Activated T-helper 9 cell treated with anti-CD3 and anti-CD28 coated beads, Interleukin-2, amount 50 U/mL, for 16 hours (primary cell): Measurements from ENCODE around the gene PPP1R16B.

Experiments used
- DNase-seq: peaks from one replicate; pipeline ENCODE4 v3.0.0-alpha.2; 2020; ENCODE audit warnings: low read depth

PPP1R16B gene

GRCh38 chr20:38896009-38896594 is 90.6 kb downstream of the PPP1R16B start:
- DNase-seq, result no peak

GRCh38 chr20:38897267-38897666 is 91.8 kb downstream of the PPP1R16B start:
- DNase-seq, result no peak

GRCh38 chr20:38900606-38901005 is 95.1 kb downstream of the PPP1R16B start:
- DNase-seq, result no peak

DNA sequence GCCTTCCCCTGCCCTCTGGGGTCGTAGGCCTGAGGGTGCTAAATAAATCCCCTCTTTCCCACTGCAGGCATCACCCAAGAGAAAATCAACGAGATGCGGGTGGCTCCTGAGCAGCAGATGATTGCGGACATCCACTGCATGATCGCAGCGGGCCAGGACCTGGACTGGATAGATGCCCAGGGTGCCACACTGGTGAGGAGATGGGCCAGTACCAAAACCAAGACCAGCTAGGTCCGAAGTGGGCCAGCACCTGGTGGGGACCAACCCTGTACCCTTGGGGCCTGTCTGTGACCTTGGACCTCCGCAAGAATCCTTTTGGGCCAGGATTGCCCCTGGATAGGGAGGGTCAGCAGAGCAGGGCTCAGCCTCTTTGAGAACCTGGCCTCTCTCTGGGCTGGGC is 97.1 kb downstream of the PPP1R16B start:
- no peak for DNase-seq

- no peak for DNase-seq
These were observed 97.8 kb downstream of the PPP1R16B start for GRCh38 chr20:38903335-38903734.

DNA sequence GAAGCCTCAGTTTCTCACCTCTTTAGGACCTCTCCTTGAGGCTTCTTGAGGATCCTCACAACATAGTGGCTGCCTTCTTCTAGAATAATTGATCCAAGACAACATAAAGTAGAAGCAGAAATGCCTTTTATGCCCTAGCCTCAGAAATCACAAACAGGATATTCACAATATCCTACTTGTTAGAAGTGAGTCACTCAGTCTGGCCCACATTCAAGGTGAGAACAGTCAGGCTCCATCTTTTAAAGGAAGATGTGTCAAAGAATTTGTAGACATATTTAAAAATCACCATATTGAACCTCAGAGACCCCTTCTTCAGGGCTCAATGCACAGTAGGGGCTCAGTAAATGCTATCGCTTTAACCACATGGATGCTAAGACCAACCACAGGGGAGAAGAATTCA is 99.9 kb downstream of the PPP1R16B start:
- no peak for DNase-seq

GRCh38 chr20:38907918-38908677 is 102.6 kb downstream of the PPP1R16B start:
- DNase-seq, result no peak

- DNase-seq, result no peak
These were observed 109.9 kb downstream of the PPP1R16B start for GRCh38 chr20:38915355-38915754.

DNA sequence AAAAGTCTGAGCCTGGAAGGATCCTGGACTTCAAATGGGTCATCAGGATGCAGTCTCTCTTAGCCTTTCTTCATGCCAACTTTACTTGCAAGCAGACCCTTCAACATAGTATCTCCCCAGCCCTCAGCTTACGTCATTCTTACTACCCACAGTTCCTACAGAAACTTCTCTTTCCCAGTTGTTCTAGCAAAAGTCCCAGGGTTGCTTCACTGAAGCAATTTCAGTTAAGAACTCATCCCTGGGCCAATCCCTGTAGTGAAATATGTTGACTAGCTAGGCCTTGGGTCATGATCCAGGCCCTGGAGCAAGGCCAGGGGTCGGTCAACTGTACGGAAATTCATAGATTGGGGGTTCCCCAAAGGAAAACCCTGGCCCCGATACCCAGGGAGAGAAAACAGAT is 112.2 kb downstream of the PPP1R16B start:
- no peak for DNase-seq

- DNase-seq, result no peak
These were observed 112.7 kb downstream of the PPP1R16B start for GRCh38 chr20:38918172-38918571.

DNA sequence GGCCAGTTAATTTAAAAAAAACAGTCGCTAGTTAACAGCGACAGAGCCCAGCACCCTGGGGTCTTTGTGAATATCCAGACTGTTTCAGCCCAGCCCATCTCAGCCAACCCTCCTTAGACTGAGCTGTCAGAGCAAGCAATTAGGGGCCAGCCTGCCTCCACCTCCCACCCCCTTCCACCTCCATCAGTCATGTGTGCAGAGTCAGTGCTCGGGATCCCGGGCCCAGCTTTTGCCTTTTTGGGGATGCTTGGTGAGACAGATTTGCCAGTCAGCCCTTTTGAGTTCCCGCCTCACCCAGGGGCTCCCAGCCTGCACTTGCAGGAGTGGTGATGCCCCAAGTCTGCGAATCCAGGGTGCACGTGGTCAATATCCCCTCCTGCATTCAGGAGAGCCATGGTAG is 114.2 kb downstream of the PPP1R16B start:
- DNase-seq, result no peak

DNA sequence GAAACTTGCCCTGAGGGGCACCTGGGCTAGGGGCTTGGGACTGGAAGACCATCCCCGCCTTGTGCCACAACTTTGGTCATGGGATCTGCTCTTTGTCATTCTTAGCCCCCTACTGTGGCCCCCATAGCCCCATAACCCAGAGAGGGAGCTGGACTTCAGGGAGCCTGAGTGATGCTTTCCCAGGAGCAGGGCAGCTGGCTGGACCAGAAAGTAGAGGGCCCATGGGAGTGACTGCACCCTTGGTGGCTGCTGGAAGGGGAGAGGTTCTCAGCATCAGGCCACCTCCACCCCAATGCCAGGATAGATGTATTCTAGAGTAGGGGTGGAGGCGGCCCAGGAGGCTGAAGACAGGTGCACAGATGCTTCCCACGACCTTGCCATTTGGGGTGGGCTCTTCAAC is 114.9 kb downstream of the PPP1R16B start:
- no peak for DNase-seq

- no peak for DNase-seq
These were observed 115.4 kb downstream of the PPP1R16B start for GRCh38 chr20:38920851-38921250.

DNA sequence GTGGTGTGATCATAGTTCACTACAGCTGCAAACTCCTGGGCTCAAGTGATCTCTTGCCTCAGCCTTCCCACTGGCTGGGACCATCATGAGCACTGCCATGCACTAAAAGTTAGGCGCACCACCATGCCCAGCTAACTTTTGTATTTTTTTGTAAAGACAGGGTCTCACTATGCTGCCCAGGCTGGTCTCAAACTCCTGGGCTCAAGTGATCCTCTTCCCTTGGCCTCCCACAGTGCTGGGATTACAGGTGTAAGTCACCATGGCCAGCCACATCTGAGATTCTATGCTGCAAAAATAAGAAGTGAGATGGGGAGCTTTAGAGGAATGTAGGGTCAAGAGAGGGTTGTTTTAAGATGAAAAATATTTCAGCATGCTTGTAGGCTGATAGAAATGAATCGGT is 119.2 kb downstream of the PPP1R16B start:
- DNase-seq, result no peak

DNA sequence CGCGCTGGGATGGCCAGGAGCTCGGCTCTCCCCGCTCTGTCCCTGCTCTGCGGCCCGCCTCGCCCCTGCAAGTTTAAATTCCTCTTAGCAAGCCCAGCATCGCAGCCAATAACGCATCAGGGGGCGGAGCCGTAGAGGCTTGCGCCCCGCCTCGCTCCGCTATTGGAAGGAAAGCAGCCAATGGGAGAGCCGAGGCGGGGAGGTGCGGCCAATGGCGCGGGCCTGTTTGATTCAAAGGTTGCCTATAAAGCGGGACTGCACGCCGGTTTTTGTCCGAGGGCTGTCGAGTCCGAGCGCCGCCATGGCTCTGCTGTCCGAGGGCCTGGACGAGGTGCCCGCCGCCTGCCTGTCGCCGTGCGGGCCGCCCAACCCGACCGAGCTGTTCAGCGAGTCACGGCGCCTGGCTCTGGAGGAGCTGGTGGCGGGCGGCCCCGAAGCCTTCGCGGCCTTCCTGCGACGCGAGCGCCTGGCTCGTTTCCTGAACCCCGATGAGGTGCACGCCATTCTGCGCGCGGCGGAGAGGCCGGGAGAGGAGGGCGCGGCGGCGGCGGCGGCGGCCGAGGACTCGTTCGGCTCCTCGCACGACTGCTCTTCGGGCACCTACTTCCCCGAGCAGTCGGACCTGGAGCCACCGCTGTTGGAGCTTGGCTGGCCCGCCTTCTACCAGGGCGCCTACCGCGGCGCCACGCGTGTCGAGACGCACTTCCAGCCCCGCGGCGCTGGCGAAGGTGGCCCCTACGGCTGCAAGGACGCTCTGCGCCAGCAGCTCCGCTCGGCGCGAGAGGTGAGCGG is 120.8 kb downstream of the PPP1R16B start, which contains the start of gene FAM83D:
Gene FAM83D, plus strand, starts transcription at position 276 of the 792 bp plus-strand sequence. Its CDS starts 26 bp downstream, at position 302.
- peak; percentile 90 for DNase-seq

DNA sequence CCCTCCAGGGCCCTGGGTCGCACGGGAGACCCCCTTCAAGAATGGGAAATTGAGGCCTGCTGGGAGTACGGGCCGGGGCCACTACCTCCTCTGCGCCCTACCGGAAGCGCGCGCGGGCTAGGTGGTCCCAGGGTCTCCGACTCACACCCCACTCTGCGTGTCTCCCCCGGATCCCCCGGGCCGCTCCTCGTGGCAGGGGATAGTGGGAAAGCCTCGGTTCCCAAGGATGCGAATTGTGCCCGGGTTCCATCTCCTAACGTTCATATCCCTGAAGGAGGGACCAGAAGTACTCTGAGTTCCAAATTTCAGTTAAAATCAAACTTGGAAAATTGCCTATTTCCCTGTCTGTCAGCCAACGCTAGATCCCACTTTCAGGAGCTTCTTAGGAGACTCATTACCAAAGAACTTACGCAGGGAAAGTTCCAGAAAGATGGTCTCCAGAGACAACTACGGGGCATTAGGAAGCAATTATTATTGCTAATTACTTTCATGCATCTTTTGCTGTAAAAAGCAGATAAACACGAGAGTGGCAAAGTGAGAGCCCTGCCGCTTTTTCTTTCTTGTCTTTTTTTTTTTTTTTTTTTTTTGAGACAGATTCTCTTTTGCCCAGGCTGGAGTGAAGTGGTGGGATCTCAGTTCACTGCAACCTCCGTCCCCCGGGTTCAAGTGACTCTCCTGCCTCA is 121.6 kb downstream of the PPP1R16B start:
- no peak for DNase-seq

DNA sequence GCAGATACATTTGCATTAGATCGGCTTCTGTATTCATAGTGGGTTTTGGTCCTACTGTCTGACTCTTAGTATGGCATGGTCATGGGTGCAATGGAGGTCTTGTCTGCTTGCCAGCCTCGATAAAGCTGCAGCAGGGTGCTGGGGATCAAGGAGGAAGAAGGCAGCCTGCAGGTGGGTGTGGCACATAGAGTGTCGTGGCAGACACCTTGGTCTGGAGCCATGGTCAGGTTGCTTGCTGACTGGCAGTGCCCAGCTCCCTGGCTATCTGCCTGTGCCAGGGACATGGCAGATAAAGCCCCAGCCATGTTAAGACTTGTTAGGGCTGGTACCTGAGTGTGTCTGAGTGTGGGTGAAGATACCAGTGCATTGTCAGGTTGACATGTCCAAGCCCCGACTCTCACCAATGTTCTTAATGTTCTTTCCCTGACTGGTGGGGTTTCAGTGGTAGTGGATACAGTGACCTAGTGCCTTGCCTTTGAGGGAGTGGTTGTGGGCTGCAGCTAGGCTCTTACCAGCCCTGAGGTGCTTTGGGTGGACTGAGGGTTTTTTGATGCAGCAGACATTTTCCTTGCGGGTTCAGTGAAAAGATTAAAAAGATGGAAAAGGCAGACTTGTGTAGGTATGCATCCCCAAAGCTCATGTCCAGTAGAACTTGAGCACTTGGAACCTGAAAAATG is 122.5 kb downstream of the PPP1R16B start:
- no peak for DNase-seq

- DNase-seq, result no peak
These were observed 124.7 kb downstream of the PPP1R16B start for GRCh38 chr20:38930242-38930569.

DNA sequence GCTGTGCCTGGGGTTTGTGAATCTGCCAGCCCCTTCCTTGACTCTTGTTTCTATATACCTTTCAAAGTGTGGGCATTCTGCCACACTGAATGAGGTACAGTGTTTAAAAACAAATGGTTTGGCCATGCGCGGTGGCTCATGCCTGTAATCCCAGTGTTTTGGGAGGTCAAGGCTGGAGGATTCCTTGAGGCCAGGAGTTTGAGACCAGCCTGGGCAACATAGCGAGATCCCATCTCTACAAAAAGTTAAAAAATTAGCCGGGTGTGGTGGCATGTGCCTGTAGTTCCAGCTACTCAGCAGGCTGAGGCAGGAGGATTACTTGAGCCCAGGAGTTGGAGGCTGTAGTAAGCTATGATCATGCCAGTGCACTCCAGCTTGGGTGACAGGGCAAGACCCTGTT is 126.5 kb downstream of the PPP1R16B start:
- no peak for DNase-seq

DNA sequence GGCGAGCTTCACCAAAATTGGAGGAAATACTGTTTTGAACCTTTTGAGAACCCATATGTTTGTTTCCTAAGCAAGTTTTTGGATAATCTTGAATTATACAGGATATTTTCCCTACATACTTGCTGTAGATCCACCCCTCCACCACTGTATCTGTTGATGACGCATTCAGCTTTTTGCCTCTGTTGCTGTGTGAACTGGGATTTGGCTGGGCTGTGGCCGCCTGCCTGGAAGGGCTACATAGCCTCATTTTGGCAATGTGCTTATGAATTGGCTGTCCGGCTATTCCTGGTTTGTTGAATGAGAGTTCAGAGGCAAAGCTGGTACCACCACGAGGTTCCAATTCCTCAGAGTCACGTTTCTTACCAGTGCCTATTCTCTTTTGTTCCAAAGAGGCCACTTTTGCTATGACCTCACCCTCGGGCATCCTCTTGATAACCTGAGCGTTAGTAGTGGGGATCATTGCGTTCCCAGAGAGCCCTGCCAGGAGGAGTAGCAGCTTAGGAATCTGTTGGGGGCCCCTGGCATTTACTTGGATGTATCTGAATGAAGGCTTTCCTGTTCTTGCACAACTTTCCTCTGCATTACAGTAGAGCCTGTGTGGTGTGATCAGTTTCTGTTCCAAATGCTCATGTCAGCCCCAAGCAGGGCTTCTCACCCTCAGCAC is 127.1 kb downstream of the PPP1R16B start:
- DNase-seq, result no peak

DNA sequence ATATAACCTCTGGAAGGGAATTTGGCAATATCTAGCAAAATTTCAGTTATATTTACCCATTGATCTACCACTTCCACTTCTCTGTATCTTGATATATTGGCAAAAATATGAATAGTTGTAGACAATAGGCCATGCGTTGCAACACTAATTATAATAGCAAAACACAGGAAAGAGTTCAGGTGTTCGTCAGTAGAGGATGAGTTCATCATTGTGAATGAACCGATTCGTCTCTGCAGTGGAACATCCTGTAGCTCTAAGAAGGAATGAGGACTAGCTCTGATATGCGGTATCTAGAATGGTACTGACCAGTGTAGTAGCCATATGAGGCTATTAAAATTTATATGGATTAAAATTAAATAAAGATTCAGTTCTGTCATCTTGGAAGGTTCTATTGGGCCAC is 129.0 kb downstream of the PPP1R16B start:
- DNase-seq, result no peak
